Transverse colon (tissue), 4 donors: Measurements from ENCODE around the gene C11orf21. TPM values are rescaled to one million over a fixed set of nuclear protein-coding genes. Genes with fewer than 3 reads are reported as not detected.

Source experiments
- DNase-seq: peaks from one replicate; pipeline ENCODE4 v3.0.0-alpha.2; 2019
- H3K27ac ChIP-seq, 4 donors: fragments of 200-600 bp; sonication (generic); 2 replicates each; pipeline ENCODE4 v1.5.1; 2016 to 2018; ENCODE audit warnings: inconsistent platforms in 4 of 4
- H3K27me3 ChIP-seq: fragments of 200-600 bp; sonication (generic); 2 replicates; pipeline ENCODE4 v1.5.1; 2017; ENCODE audit warnings: inconsistent platforms
- H3K36me3 ChIP-seq, 4 donors: fragments of 200-600 bp; sonication (generic); 2 replicates each; pipeline ENCODE4 v1.5.1; 2017 to 2019; ENCODE audit warnings: inconsistent platforms in 4 of 4
- H3K4me1 ChIP-seq, 4 donors: fragments of 200-600 bp; sonication (generic); 2 replicates each; pipeline ENCODE4 v1.5.1; 2017 to 2020; ENCODE audit warnings: inconsistent platforms in 4 of 4
- H3K4me3 ChIP-seq, 4 donors: fragments of 200-600 bp; sonication (generic); 1 replicate in 1 of 4; 2 replicates in 3 of 4; pipeline versions ENCODE4 v1.5.1 to v1.6.1; 2017 to 2019; ENCODE audit warnings: inconsistent platforms in 4 of 4
- H3K9me3 ChIP-seq, 2 donors: fragments of 200-600 bp; sonication (generic); 2 replicates each; pipeline ENCODE4 v1.5.1; 2017 to 2019; ENCODE audit warnings: inconsistent platforms in 2 of 2
- EP300 ChIP-seq: sonication (generic); formaldehyde crosslinking; IDR thresholded peaks from one replicate; pipeline ENCODE4 v1.6.1; 2017; ENCODE audit warnings: antibody characterized with exemption, low read depth
- POLR2A ChIP-seq: fragments of 450-650 bp; IDR thresholded peaks from one replicate; pipeline ENCODE4 v1.6.1; 2016; ENCODE audit warnings: antibody characterized with exemption, mild to moderate bottlenecking, moderate library complexity
- POLR2AphosphoS5 ChIP-seq, 3 donors: sonication (generic); formaldehyde crosslinking; IDR thresholded peaks; one replicate each; pipeline ENCODE4 v1.6.1; 2016; ENCODE audit warnings: antibody characterized with exemption in 3 of 3
- WGBS, 2 donors: methylation state at CpG; one replicate each; pipeline ENCODE4 v1.1.5; 2018; ENCODE audit warnings: low coverage in 1 of 2; 5-methylcytosine and 5-hydroxymethylcytosine counted together
- in situ Hi-C, 4 donors: fragments of 200-750 bp; cut with MboI; loops; one replicate each; pipeline versions ENCODE4 v1.15.0 to v1.15.1; 2017; ENCODE audit warnings: low sequenced_read_pairs in 3 of 4, low pct_ligation_motif_present in 1 of 4, low pct_unique_long_range_greater_than_20kb in 1 of 4
- intact Hi-C: fragments of 100-400 bp; cut with DNase I; formaldehyde crosslinking; loops from one replicate; pipeline ENCODE4 v1.15.1; 2023; ENCODE audit warnings: low total_unique reads
- total RNA-seq, 4 donors: library from RNA; depleted of rRNA; stranded (reverse); fragments of >200 nt; gene quantifications; one replicate each; pipeline ENCODE4 v1.1.0, GENCODE V29; 2016
- TF ChIP-seq, protein P1 (sequence below), 5 experiments: fragments of 200-600 bp in 3 of 5; fragments of 450-650 bp in 2 of 5; sonication (generic) in 3 of 5; IDR thresholded peaks; 1 replicate in 2 of 5; 2 replicates in 3 of 5; pipeline ENCODE4 v1.5.1; 2016 to 2017; ENCODE audit warnings: antibody characterized with exemption in 5 of 5, inconsistent platforms in 3 of 5, mild to moderate bottlenecking in 2 of 5, moderate library complexity in 1 of 5

The C11orf21 gene
- total RNA-seq, 4 donors from 2014 or later: 0.27 TPM; not detected in 3

DNA sequence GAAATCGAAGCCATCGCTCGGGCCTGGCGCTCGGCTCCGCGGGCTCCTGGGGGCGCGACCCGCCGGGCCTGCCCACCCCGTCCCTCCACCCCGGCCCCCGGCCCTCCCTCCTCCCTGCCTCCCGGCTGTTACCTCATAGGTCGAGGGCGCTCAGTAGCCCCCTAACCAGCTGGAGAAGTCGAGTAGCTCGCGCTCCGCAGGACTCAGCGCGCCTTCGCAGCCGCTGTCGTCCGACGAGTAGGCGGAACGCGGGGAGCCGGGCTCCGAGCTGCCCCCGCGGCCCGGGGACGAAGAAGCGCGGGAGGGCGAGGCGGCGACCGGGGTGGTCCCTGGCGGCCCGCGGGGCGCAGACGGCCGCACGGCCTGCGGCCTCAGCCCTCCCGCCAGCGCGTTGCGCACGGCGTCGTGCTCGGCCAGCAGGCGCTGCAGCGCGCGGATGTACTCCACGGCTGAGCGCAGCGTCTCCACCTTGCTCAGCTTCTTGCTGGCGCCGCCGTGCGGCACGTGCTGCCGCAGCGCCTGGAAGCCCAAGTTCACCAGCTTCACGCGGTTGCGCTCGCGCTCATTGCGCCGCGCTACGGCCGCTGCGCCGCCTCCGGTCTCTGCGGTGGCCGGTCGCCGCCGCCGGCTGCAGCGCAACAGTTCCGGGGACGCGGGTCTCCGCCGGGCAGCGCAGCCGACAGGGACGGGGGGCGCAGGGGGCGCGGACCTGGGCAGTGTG is 32.0 kb downstream of the C11orf21 start:
- in situ Hi-C loops (loop anchor here in 1 of 4 donors (10.0 kb wide), 1 partner anchor 65 kb away; no protein-coding TSS in a partner anchor), intact Hi-C loops (no loop called here)
- Histone ChIP-seq H3K36me3 (no peaks in the 10 kb centered on the region), H3K27ac (peak overlapping the region; percentile 57 to 66 (median 62)), H3K9me3 (no peaks in the 10 kb centered on the region), H3K4me1 (peaks cover 0 to 30% (median 26%) of the 10 kb centered on the region in 4 donors), H3K27me3 (peaks cover 51% of the 10 kb centered on the region), H3K4me3 (peak overlapping the region; percentile 10 to 51 (median 34))
- TF ChIP-seq POLR2A (no peak), EP300 (no peak), POLR2AphosphoS5 (IDR thresholded peaks at IDR 0.05) (no peak)
- TF ChIP-seq, protein P1, sequence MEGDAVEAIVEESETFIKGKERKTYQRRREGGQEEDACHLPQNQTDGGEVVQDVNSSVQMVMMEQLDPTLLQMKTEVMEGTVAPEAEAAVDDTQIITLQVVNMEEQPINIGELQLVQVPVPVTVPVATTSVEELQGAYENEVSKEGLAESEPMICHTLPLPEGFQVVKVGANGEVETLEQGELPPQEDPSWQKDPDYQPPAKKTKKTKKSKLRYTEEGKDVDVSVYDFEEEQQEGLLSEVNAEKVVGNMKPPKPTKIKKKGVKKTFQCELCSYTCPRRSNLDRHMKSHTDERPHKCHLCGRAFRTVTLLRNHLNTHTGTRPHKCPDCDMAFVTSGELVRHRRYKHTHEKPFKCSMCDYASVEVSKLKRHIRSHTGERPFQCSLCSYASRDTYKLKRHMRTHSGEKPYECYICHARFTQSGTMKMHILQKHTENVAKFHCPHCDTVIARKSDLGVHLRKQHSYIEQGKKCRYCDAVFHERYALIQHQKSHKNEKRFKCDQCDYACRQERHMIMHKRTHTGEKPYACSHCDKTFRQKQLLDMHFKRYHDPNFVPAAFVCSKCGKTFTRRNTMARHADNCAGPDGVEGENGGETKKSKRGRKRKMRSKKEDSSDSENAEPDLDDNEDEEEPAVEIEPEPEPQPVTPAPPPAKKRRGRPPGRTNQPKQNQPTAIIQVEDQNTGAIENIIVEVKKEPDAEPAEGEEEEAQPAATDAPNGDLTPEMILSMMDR (IDR thresholded peaks at IDR 0.05): peak in 2 of 5 experiments; percentile 31 to 32
- DNase-seq: peak; percentile 66
- 0 to 1% methylated on average over 3 to 30 of the region's 104 CpGs for WGBS, 2 donors

DNA sequence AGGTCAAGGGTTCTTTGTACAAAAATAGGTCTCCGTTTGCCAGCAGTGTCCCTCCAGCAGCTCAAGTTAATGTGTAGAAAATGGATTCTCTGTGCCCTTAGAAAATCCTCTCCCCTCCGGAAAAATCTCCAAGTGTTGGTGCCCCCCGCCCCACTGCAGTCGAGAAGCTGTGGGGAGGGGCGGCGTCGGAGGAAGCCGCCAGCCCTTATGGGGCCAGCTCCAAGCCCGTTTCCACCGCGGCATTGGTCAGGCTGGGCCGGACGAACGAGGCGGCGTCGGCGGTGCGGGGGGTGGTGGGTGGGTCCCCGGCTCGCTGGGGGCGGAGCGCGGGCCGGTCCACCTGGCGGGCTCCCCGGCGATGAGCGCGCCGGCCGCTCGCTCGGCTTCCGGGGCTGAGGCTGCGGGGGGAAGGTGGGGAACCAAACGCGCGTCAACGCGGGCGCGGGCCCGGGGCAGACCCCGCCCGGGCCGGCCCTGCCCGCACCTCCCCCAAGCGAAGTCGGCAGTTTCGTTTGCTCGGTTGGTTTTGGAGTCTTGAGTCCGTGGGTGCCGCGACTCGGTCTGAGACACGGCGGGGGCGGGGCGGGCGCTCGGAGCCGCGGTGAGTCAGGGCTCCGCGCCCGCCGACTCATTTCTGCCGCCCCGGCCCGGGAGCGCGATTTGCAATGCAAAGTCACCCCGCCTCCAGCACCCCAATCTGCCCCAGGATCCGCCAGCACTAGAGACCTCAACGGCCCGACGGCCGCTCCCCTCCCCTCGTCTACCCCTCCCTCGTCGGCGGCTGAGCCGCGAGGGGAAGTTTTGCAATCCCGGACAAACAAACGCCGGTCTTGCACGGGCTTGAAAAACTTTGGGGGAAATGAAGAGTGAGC is 32.8 kb downstream of the C11orf21 start:
- intact Hi-C loops: no loop called here
- H3K27ac ChIP-seq: peak overlapping the region; percentile 57 to 66 (median 62)
- WGBS, 2 donors: 1% methylated on average over 25 of the region's 89 CpGs; no CpG with 5 or more reads in 1 of the 2 donors
- in situ Hi-C loops: loop anchor here in 1 of 4 donors (10.0 kb wide), 1 partner anchor 64 kb away; no protein-coding TSS in a partner anchor
- H3K4me3 ChIP-seq: peak overlapping the region; percentile 10 to 51 (median 34)
- no peaks in the 10 kb centered on the region for H3K9me3 ChIP-seq
- H3K4me1 ChIP-seq: peaks cover 0 to 30% (median 26%) of the 10 kb centered on the region in 4 donors
- peak; percentile 48 for DNase-seq
- H3K36me3 ChIP-seq: no peaks in the 10 kb centered on the region
- peaks cover 51% of the 10 kb centered on the region for H3K27me3 ChIP-seq
- no peak for TF ChIP-seq EP300
- TF ChIP-seq POLR2AphosphoS5 (IDR thresholded peaks at IDR 0.05): no peak
- TF ChIP-seq, protein P1 (IDR thresholded peaks at IDR 0.05): no peak
- no peak for TF ChIP-seq POLR2A

GRCh38 chr11:2267851-2268728 is 33.6 kb downstream of the C11orf21 start:
- H3K36me3 ChIP-seq: no peaks in the 10 kb centered on the region
- intact Hi-C loops: no loop called here
- in situ Hi-C loops: loop anchor here in 1 of 4 donors (10.0 kb wide), 1 partner anchor 63 kb away; no protein-coding TSS in a partner anchor
- peaks cover 0 to 30% (median 26%) of the 10 kb centered on the region in 4 donors for H3K4me1 ChIP-seq
- H3K27ac ChIP-seq: peak overlapping the region in 3 of 4 donors; percentile 57 to 66 (median 63)
- no peak for DNase-seq
- WGBS, 2 donors: 50% methylated on average over 22 of the region's 26 CpGs; no CpG with 5 or more reads in 1 of the 2 donors
- H3K27me3 ChIP-seq: peaks cover 51% of the 10 kb centered on the region
- H3K4me3 ChIP-seq: peak overlapping the region in 2 of 4 donors; percentile 44 to 51
- no peaks in the 10 kb centered on the region for H3K9me3 ChIP-seq
- no peak for TF ChIP-seq POLR2A
- TF ChIP-seq EP300: no peak
- TF ChIP-seq, protein P1 (IDR thresholded peaks at IDR 0.05): no peak
- no peak for TF ChIP-seq POLR2AphosphoS5 (IDR thresholded peaks at IDR 0.05)
